Neuronal stem cell (in vitro differentiated cells): ENCODE results near the gene PPIP5K1.
"Not testable (repeated sequence)": the region's sequence is repeated elsewhere in the genome, so short reads cannot be mapped to it uniquely, and the experiment has no call there.

Source experiments
- DNase-seq: peaks from one replicate; pipeline ENCODE4 v3.0.0-alpha.2; 2013; ENCODE audit warnings: low spot score
- H2AFZ ChIP-seq: one replicate; pipeline ENCODE4 v1.6.1; 2013; ENCODE audit warnings: mild to moderate bottlenecking, low read length, inconsistent platforms
- H2AK5ac ChIP-seq: 2 replicates; pipeline ENCODE4 v1.6.1; 2013; ENCODE audit warnings: low read depth, mild to moderate bottlenecking, inconsistent platforms, low read length, moderate library complexity, mixed read lengths
- H2BK120ac ChIP-seq: 2 replicates; pipeline ENCODE4 v1.6.1; 2013; ENCODE audit warnings: low read depth, mild to moderate bottlenecking, inconsistent platforms, low read length, moderate library complexity, mixed read lengths
- H2BK12ac ChIP-seq: one replicate; pipeline ENCODE4 v1.6.1; 2013; ENCODE audit warnings: low read length, inconsistent platforms
- H2BK15ac ChIP-seq: 2 replicates; pipeline ENCODE4 v1.6.1; 2013; ENCODE audit warnings: mild to moderate bottlenecking, low read length, inconsistent platforms, mixed read lengths
- H2BK5ac ChIP-seq: one replicate; pipeline ENCODE4 v1.6.1; 2013; ENCODE audit warnings: inconsistent platforms, mild to moderate bottlenecking, low read length, moderate library complexity
- H3K14ac ChIP-seq: one replicate; pipeline ENCODE4 v1.6.1; 2013; ENCODE audit warnings: low read length, inconsistent platforms
- H3K18ac ChIP-seq: 2 replicates; pipeline ENCODE4 v1.6.1; 2013; ENCODE audit warnings: low read length, inconsistent platforms
- H3K23ac ChIP-seq: 2 replicates; pipeline ENCODE4 v1.6.1; 2013; ENCODE audit warnings: low read depth, mild to moderate bottlenecking, mixed read lengths, low read length, inconsistent platforms; ENCODE audit not compliant: poor library complexity
- H3K27ac ChIP-seq: replicated peaks from 3 replicates; pipeline ENCODE4 v1.5.1; 2013; ENCODE audit warnings: low read length, inconsistent platforms
- H3K27me3 ChIP-seq, 3 experiments: 2 replicates each; pipeline ENCODE4 v1.6.1; 2013; ENCODE audit warnings: low read length in 3 of 3, mild to moderate bottlenecking in 2 of 3, inconsistent platforms in 1 of 3, low read depth in 1 of 3, mixed read lengths in 1 of 3, moderate library complexity in 1 of 3; ENCODE audit not compliant: control insufficient read depth in 3 of 3, insufficient read depth in 3 of 3
- H3K36me3 ChIP-seq, 2 donors: replicated peaks in 1 of 2; 2 replicates each; pipeline ENCODE4 v1.6.1; 2013; ENCODE audit warnings: low read length in 2 of 2; ENCODE audit not compliant: control insufficient read depth in 2 of 2, insufficient read depth in 2 of 2
- H3K4ac ChIP-seq: 2 replicates; pipeline ENCODE4 v1.6.1; 2013; ENCODE audit warnings: inconsistent platforms, mild to moderate bottlenecking, low read length, moderate library complexity
- H3K4me1 ChIP-seq, 2 donors: 1 replicate in 1 of 2; 2 replicates in 1 of 2; pipeline ENCODE4 v1.6.1; 2013; ENCODE audit warnings: low read length in 2 of 2, low read depth in 1 of 2; ENCODE audit not compliant: control insufficient read depth in 2 of 2, insufficient read depth in 1 of 2
- H3K4me2 ChIP-seq: one replicate; pipeline ENCODE4 v1.6.1; 2013; ENCODE audit warnings: mild to moderate bottlenecking, low read length, inconsistent platforms; ENCODE audit not compliant: insufficient read depth, poor library complexity, severe bottlenecking
- H3K4me3 ChIP-seq, 2 donors: 2 replicates each; pipeline ENCODE4 v1.5.1; 2013; ENCODE audit warnings: low read length in 2 of 2, mild to moderate bottlenecking in 2 of 2, inconsistent platforms in 1 of 2, moderate library complexity in 1 of 2
- H3K79me1 ChIP-seq: one replicate; pipeline ENCODE4 v1.6.1; 2013; ENCODE audit warnings: low read depth, mild to moderate bottlenecking, inconsistent platforms, low read length, moderate library complexity
- H3K9ac ChIP-seq: one replicate; pipeline ENCODE4 v1.6.1; 2013; ENCODE audit warnings: mild to moderate bottlenecking, low read depth, low read length, inconsistent platforms; ENCODE audit not compliant: poor library complexity
- H3K9me3 ChIP-seq, 2 donors: replicated peaks in 1 of 2; 2 replicates each; pipeline versions ENCODE3 to v1.6.1; 2013; ENCODE audit warnings: low read length in 2 of 2, mild to moderate bottlenecking in 2 of 2, inconsistent platforms in 1 of 2, low read depth in 1 of 2, mixed read lengths in 1 of 2, moderate library complexity in 1 of 2; ENCODE audit not compliant: control insufficient read depth in 2 of 2, insufficient read depth in 1 of 2
- H4K8ac ChIP-seq: one replicate; pipeline ENCODE4 v1.6.1; 2013; ENCODE audit warnings: low read depth, mild to moderate bottlenecking, inconsistent platforms, low read length, moderate library complexity
- H4K91ac ChIP-seq: one replicate; pipeline ENCODE4 v1.6.1; 2013; ENCODE audit warnings: low read length, low read depth, mild to moderate bottlenecking, inconsistent platforms; ENCODE audit not compliant: poor library complexity
- WGBS, 2 donors: extraction: QIAGEN DNeasy Blood & Tissue Kit; methylation state at CpG; one replicate each; pipeline ENCODE4 v1.1.7; 2013; ENCODE audit warnings: missing lambda C conversion rate in 2 of 2, mixed read lengths in 1 of 2; ENCODE audit not compliant: insufficient read length in 2 of 2, insufficient replicate concordance in 1 of 2; ENCODE audit errors: extremely low coverage in 2 of 2; 5-methylcytosine and 5-hydroxymethylcytosine counted together

Gene PPIP5K1

DNA sequence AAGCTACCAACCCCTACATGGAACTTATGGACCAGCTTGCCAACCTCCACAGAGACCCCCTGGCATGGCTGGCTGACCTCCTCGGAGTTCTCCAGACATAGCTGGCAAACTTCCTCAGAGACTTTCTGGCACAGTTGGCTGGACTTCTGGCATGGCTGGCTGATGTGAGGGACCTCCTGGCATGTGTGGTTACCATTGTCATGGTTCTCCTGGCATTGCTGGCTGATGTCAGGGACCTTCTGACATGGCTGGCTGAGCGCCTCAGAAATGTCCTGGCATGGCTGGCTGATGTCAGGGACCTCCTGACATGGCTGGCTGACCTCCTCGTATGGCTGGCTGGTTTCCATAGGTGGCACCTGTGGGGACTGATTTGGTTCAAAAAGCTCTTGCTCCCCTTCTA, 55.1 kb downstream of the PPIP5K1 start:
- Histone ChIP-seq H3K4me1 (peaks cover 0 to 11% of the 10 kb centered on the region in 2 donors), H4K91ac (no peak overlapping the region), H2BK12ac (no peak overlapping the region), H2AK5ac (no peak overlapping the region), H3K4me3 (no peak overlapping the region), H3K27ac (no peak overlapping the region), H3K79me1 (no peaks in the 10 kb centered on the region), H2BK120ac (no peak overlapping the region), H3K23ac (no peak overlapping the region), H2AFZ (no peak overlapping the region), H3K18ac (no peak overlapping the region), H2BK5ac (peak overlapping the region; percentile 46), H2BK15ac (no peak overlapping the region), H3K9me3 (no peaks in the 10 kb centered on the region), H4K8ac (no peak overlapping the region), H3K36me3 (peaks cover 7 to 13% of the 10 kb centered on the region in 2 donors), H3K4ac (no peak overlapping the region), H3K14ac (no peak overlapping the region), H3K9ac (no peak overlapping the region), H3K27me3 (no peaks in the 10 kb centered on the region), H3K4me2 (no peak overlapping the region)
- no peak for DNase-seq
- WGBS, 2 donors: no CpG with 5 or more reads among the region's 3 CpGs

DNA sequence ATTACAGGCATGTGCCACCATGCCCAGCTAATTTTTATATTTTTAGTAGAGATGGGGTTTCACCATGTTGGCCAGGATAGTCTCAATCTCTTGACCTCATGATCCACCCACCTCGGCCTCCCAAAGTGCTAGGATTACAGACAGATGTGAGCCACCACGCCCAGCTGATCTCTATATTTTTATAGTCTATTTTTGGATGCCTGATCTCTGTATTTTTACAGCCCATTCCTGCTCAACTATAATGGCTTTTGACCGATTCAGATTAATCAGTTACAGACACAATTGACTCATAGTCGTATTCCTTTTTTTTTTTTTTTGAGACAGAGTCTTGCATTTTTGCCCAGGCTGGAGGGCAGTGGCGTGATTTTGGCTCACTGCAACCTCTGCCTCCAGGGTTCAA, 57.2 kb downstream of the PPIP5K1 start:
- H3K79me1 ChIP-seq, H3K4me2 ChIP-seq, H3K9me3 ChIP-seq, H3K4me3 ChIP-seq, H2AFZ ChIP-seq, H3K27me3 ChIP-seq, H2AK5ac ChIP-seq, H2BK120ac ChIP-seq, DNase-seq, H3K18ac ChIP-seq, H3K14ac ChIP-seq, H2BK15ac ChIP-seq, H3K23ac ChIP-seq, H4K8ac ChIP-seq, H3K4ac ChIP-seq, H2BK12ac ChIP-seq, H3K9ac ChIP-seq, H4K91ac ChIP-seq, H2BK5ac ChIP-seq, H3K27ac ChIP-seq: not testable (repeated sequence)
- Histone ChIP-seq H3K4me1 (peaks cover 0 to 13% of the 10 kb centered on the region in 2 donors), H3K36me3 (peaks cover 7 to 19% of the 10 kb centered on the region in 2 donors)
- WGBS, 2 donors: no CpG with 5 or more reads among the region's 5 CpGs

DNA sequence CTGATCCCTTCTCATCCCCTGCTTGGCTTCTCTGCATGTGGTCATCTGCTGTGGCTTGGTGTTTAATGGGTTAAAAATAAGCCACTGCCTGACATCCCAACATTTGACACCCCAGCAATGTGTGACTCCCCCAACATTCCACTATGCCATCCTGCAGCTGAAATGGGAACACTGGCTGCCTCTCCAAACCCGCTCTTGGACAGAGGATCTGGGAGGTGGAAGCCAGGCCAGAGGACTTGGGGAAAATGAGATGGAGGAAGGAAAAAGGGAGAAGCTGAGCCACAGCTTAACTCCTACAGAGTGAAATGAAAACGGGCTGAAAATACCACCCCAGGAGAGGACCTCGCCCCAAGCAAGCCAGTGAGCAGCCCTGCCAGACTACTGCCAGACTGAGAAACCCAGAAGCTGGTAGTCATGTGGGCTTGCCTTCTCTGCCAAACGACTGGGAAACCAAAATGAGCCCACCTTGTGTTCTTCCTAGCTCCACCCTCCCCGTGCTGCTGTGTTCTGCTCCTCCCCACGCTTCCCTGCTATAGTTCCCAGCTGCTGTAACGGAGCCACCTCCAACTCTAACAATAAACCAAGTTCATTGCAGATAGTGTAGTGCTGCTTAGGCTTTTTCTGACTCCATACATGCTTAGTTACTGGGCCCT, 58.9 kb downstream of the PPIP5K1 start:
- Histone ChIP-seq H3K27me3 (no peaks in the 10 kb centered on the region), H3K23ac (no peak overlapping the region), H3K14ac (no peak overlapping the region), H3K4me3 (no peak overlapping the region), H2AFZ (peak overlapping the region; percentile 21), H2AK5ac (no peak overlapping the region), H4K91ac (no peak overlapping the region), H3K9ac (no peak overlapping the region), H2BK12ac (no peak overlapping the region), H3K18ac (no peak overlapping the region), H2BK120ac (no peak overlapping the region), H3K79me1 (no peaks in the 10 kb centered on the region), H2BK5ac (no peak overlapping the region), H2BK15ac (no peak overlapping the region), H3K4ac (no peak overlapping the region), H4K8ac (no peak overlapping the region), H3K4me2 (no peak overlapping the region), H3K27ac (no peak overlapping the region), H3K4me1 (peaks cover 0 to 13% of the 10 kb centered on the region in 2 donors), H3K9me3 (peaks cover 0 to 1% of the 10 kb centered on the region in 2 donors), H3K36me3 (peaks cover 9 to 24% of the 10 kb centered on the region in 2 donors)
- DNase-seq: no peak
- no CpG with 5 or more reads among the region's 7 CpGs for WGBS, 2 donors

DNA sequence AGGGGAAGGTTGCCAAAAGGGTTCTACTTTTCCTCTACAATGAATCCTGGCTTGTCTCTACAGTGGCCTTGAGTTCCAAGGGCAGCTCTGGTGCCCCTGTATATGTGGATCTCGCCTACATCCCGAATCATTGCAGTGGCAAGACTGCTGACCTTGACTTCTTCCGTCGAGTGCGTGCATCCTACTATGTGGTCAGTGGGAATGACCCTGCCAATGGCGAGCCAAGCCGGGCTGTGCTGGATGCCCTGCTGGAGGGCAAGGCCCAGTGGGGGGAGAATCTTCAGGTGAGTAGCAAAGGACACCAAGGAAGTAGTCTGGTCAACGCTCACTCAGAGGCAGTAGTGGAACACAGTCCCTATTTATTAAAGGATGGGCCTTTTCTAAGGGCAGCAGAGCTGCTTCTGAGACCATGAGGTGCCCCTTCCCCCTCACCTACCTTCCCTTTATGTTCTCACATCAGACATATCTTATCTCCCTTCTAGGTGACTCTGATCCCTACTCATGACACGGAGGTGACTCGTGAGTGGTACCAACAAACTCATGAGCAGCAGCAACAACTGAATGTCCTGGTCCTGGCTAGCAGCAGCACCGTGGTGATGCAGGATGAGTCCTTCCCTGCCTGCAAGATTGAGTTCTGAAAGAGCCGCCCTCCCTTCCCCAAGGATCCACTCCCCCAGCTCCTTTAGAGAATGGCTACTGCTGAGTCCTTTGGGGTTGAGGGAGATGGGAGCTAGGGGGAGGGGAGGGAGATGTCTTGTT, 60.2 kb downstream of the PPIP5K1 start:
- Histone ChIP-seq H3K4me2 (no peak overlapping the region), H3K14ac (no peak overlapping the region), H2BK15ac (no peak overlapping the region), H3K36me3 (peaks cover 12 to 29% of the 10 kb centered on the region in 2 donors), H3K79me1 (no peaks in the 10 kb centered on the region), H2AK5ac (no peak overlapping the region), H3K18ac (no peak overlapping the region), H3K27me3 (no peaks in the 10 kb centered on the region), H4K91ac (no peak overlapping the region), H3K4me3 (no peak overlapping the region), H3K4me1 (peaks cover 0 to 13% of the 10 kb centered on the region in 2 donors), H2BK5ac (no peak overlapping the region), H3K9me3 (peaks cover 4 to 6% of the 10 kb centered on the region in 2 donors), H3K23ac (no peak overlapping the region), H3K9ac (no peak overlapping the region), H3K27ac (no peak overlapping the region), H2BK120ac (no peak overlapping the region), H3K4ac (no peak overlapping the region), H2BK12ac (no peak overlapping the region), H2AFZ (no peak overlapping the region), H4K8ac (no peak overlapping the region)
- no peak for DNase-seq
- no CpG with 5 or more reads among the region's 12 CpGs for WGBS, 2 donors
